PC-3 (cell line): ENCODE measurements around the gene CD300LD. TPM values are rescaled to one million over a fixed set of nuclear protein-coding genes. Genes with fewer than 3 reads are reported as not detected.
"Not testable (repeated sequence)": the region's sequence is repeated elsewhere in the genome, so short reads cannot be mapped to it uniquely, and the experiment has no call there.

Source experiments
- ATAC-seq: fragments of 200-7000 bp; cut with Tn5 transposase; 2 replicates; pipeline ENCODE4 v1.9.1; 2020; ENCODE audit warnings: mild to moderate bottlenecking, moderate library complexity
- BruUV-seq: library from RNA; stranded (reverse); fragments of 400-500 nt; replicated peaks from 2 replicates; lab custom pipeline; 2021; lab: Mats Ljungman, UMichigan
- CTCF ChIA-PET: fragments of 300-600 bp; sonication (Branson Sonifier 250); formaldehyde crosslinking; loops from one replicate; lab custom pipeline; 2022; ENCODE audit warnings: antibody characterized with exemption; lab: Charles Lee
- POLR2A ChIA-PET: fragments of 300-600 bp; sonication (Branson Sonifier 250); formaldehyde crosslinking; loops from one replicate; lab custom pipeline; 2022; ENCODE audit warnings: antibody characterized with exemption; ENCODE audit not compliant: unreplicated experiment; lab: Charles Lee
- DNase-seq: peaks from one replicate; pipeline ENCODE4 v3.0.0-alpha.2; 2015
- H2AFZ ChIP-seq: fragments of 300-600 bp; sonication (generic); 2 replicates; pipeline ENCODE4 v1.6.0; 2016; ENCODE audit warnings: antibody characterized with exemption, low read length
- H3F3A ChIP-seq: fragments of 300-600 bp; sonication (generic); one replicate; pipeline ENCODE4 v1.6.0; 2017; ENCODE audit warnings: antibody characterized with exemption, low read length, control low read depth, mild to moderate bottlenecking; ENCODE audit not compliant: unreplicated experiment
- H3K27ac ChIP-seq: fragments of 300-600 bp; sonication (generic); 2 replicates; pipeline ENCODE4 v1.5.1; 2016; ENCODE audit warnings: mild to moderate bottlenecking, low read length
- H3K27me3 ChIP-seq: fragments of 300-600 bp; sonication (generic); 2 replicates; pipeline ENCODE4 v1.6.1; 2016; ENCODE audit warnings: low read length, mixed read lengths
- H3K36me3 ChIP-seq: fragments of 300-600 bp; sonication (generic); 2 replicates; pipeline ENCODE4 v1.6.1; 2016; ENCODE audit warnings: low read depth, mixed run types, low read length, mixed read lengths
- H3K4me1 ChIP-seq: fragments of 300-600 bp; sonication (generic); 2 replicates; pipeline ENCODE4 v1.5.1; 2016; ENCODE audit warnings: low read length; ENCODE audit not compliant: insufficient read depth
- H3K4me2 ChIP-seq: fragments of 300-600 bp; sonication (generic); 2 replicates; pipeline ENCODE4 v1.6.0; 2016; ENCODE audit warnings: low read length
- H3K4me3 ChIP-seq: fragments of 300-600 bp; sonication (generic); 2 replicates; pipeline ENCODE4 v1.5.1; 2016; ENCODE audit warnings: mild to moderate bottlenecking, low read length, mixed read lengths
- H3K79me2 ChIP-seq: fragments of 300-600 bp; sonication (generic); 2 replicates; pipeline ENCODE4 v1.6.1; 2017; ENCODE audit warnings: low read length, mixed read lengths
- H3K9ac ChIP-seq: fragments of 300-600 bp; sonication (generic); 2 replicates; pipeline ENCODE4 v1.6.0; 2016; ENCODE audit warnings: mild to moderate bottlenecking, low read length
- H3K9me2 ChIP-seq: fragments of 300-600 bp; sonication (generic); replicated peaks from 2 replicates; pipeline ENCODE4 v1.6.1; 2016; ENCODE audit warnings: mixed run types, low read length, mixed read lengths
- H3K9me3 ChIP-seq: fragments of 300-600 bp; sonication (generic); 2 replicates; pipeline ENCODE4 v1.6.1; 2016; ENCODE audit warnings: low read length, mixed read lengths
- H4K20me1 ChIP-seq: fragments of 300-600 bp; sonication (generic); 2 replicates; pipeline ENCODE4 v1.6.1; 2016; ENCODE audit warnings: low read length, mixed read lengths
- CTCF ChIP-seq: fragments of 300-600 bp; sonication (generic); conservative IDR thresholded peaks from 2 replicates; pipeline ENCODE4 v1.5.1; 2017; ENCODE audit warnings: antibody characterized with exemption, low read depth, mild to moderate bottlenecking, low read length
- EZH2 ChIP-seq: fragments of 300-600 bp; sonication (generic); IDR thresholded peaks from one replicate; pipeline ENCODE4 v1.6.1; 2017; ENCODE audit warnings: antibody characterized with exemption, mild to moderate bottlenecking, low read length; ENCODE audit not compliant: unreplicated experiment
- EZH2phosphoT487 ChIP-seq: fragments of 300-600 bp; sonication (generic); IDR thresholded peaks from 2 replicates; pipeline ENCODE4 v1.6.1; 2018; ENCODE audit warnings: mild to moderate bottlenecking, antibody characterized with exemption, low read length, borderline replicate concordance
- intact Hi-C: fragments of 100-400 bp; cut with micrococcal nuclease; formaldehyde crosslinking; loops from 2 replicates; pipeline ENCODE4 v1.9.0; 2023
- total RNA-seq: library from RNA; depleted of rRNA; stranded (reverse); fragments of >200 nt; gene quantifications from 2 replicates; pipeline ENCODE4 v1.2.3, GENCODE V29; 2014

The CD300LD gene
- total RNA-seq, 1 experiment from 2014 or later: not detected

- BruUV-seq: no TSS peak
- Histone ChIP-seq H3K27ac (no peak overlapping the region), H3K79me2 (no peaks in the 10 kb centered on the region), H3F3A (no peaks in the 10 kb centered on the region), H4K20me1 (no peaks in the 10 kb centered on the region), H3K4me3 (no peak overlapping the region), H3K36me3 (no peaks in the 10 kb centered on the region), H3K27me3 (peaks cover 95% of the 10 kb centered on the region), H3K9me2 (no peaks in the 10 kb centered on the region), H3K4me2 (no peak overlapping the region), H3K9me3 (no peaks in the 10 kb centered on the region), H3K9ac (no peak overlapping the region), H2AFZ (no peak overlapping the region), H3K4me1 (no peaks in the 10 kb centered on the region)
- DNase-seq (no peak), ATAC-seq (no peak)
- POLR2A ChIA-PET: no interaction called here
- TF ChIP-seq CTCF: no peak
- TF ChIP-seq EZH2phosphoT487: no peak
- no peak for TF ChIP-seq EZH2
- CTCF ChIA-PET: no interaction called here
- intact Hi-C loops: no loop called here
Measured at GRCh38 chr17:74639704-74640151, 47.6 kb upstream of the CD300LD start.

DNA sequence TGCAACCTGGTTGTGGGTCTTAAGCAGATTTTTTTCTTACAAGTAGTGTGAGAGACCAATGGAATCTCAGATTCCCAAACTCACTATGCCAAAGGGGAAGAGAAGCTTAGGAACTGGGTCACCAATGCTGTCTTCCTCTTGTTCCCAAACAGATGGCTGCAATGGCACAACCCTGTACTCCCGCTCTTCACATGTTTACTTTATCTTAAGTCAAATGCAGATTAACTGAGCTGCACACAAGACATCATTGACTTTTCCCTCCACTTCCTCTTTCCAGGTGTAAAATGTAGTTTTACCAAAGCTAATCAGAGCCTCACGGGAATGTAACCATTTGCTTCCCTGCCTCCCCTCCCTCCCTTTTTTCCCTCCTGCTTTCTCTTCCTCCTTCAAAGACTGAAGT lies 45.8 kb upstream of the CD300LD start:
- Histone ChIP-seq H3K27ac (no peak overlapping the region), H3K4me3 (no peak overlapping the region), H3K9ac (no peak overlapping the region), H3K27me3 (peaks cover 92% of the 10 kb centered on the region), H3K9me3 (no peaks in the 10 kb centered on the region), H3K36me3 (no peaks in the 10 kb centered on the region), H3K9me2 (no peaks in the 10 kb centered on the region), H3K79me2 (no peaks in the 10 kb centered on the region), H3K4me2 (no peak overlapping the region), H3K4me1 (no peaks in the 10 kb centered on the region), H4K20me1 (no peaks in the 10 kb centered on the region), H2AFZ (no peak overlapping the region), H3F3A (no peaks in the 10 kb centered on the region)
- ATAC-seq: no peak
- CTCF ChIA-PET: no interaction called here
- DNase-seq: no peak
- intact Hi-C loops: no loop called here
- BruUV-seq: no TSS peak
- POLR2A ChIA-PET: no interaction called here
- no peak for TF ChIP-seq CTCF
- no peak for TF ChIP-seq EZH2phosphoT487
- no peak for TF ChIP-seq EZH2

GRCh38 chr17:74637265-74637664 lies 45.2 kb upstream of the CD300LD start:
- no peak for DNase-seq
- ATAC-seq: no peak
- Histone ChIP-seq H3F3A (no peaks in the 10 kb centered on the region), H3K9me3 (no peaks in the 10 kb centered on the region), H3K9me2 (no peaks in the 10 kb centered on the region), H3K4me3 (no peak overlapping the region), H3K9ac (no peak overlapping the region), H3K4me1 (no peaks in the 10 kb centered on the region), H3K27me3 (peaks cover 89% of the 10 kb centered on the region), H3K4me2 (no peak overlapping the region), H3K36me3 (no peaks in the 10 kb centered on the region), H4K20me1 (no peaks in the 10 kb centered on the region), H3K79me2 (no peaks in the 10 kb centered on the region), H2AFZ (no peak overlapping the region), H3K27ac (no peak overlapping the region)
- intact Hi-C loops: no loop called here
- ChIA-PET POLR2A (no interaction called here), CTCF (no interaction called here)
- BruUV-seq: no TSS peak
- TF ChIP-seq EZH2phosphoT487: no peak
- no peak for TF ChIP-seq EZH2
- no peak for TF ChIP-seq CTCF

DNA sequence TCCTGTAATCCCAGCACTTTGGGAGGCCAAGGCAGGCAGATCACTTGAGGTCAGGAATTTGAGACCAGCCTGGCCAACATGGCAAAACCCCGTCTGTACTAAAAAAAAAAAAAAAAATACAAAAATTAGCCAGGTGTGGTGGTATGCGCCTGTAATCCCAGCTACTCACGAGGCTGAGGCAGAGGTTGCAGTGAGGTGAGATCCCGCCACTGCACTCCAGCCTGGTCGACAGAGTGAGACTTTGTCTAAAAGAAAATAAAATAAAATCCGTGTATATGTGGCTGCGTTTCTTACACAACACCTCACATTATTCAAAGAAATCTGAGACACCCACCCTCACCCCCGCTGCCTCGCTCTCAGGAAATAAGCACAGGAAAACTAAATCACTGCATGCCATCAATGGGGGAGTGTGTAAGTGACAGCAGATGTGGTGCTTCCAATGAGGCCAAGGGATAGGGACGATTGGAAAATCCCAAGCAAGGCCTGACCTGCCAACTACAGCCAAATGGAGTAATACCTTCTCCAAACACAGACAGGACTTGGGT lies 44.5 kb upstream of the CD300LD start:
- ATAC-seq, H3K9ac ChIP-seq, H3K4me2 ChIP-seq, H3K27ac ChIP-seq, H3K9me3 ChIP-seq, H2AFZ ChIP-seq, H3F3A ChIP-seq, H3K9me2 ChIP-seq, H3K79me2 ChIP-seq, CTCF ChIA-PET, DNase-seq, POLR2A ChIA-PET, intact Hi-C loops, H3K4me3 ChIP-seq, BruUV-seq, H4K20me1 ChIP-seq, H3K36me3 ChIP-seq, H3K4me1 ChIP-seq: not testable (repeated sequence)
- peaks cover 89% of the 10 kb centered on the region for H3K27me3 ChIP-seq
